Occipital lobe (tissue), 2 donors: ENCODE results near the gene ERGIC1. TPM values are rescaled to one million over a fixed set of nuclear protein-coding genes. Genes with fewer than 3 reads are reported as not detected.

Experiments
- DNase-seq: peaks from one replicate; lab custom pipeline; 2025; lab: John Stamatoyannopoulos, UW
- total RNA-seq: library from RNA; depleted of rRNA; stranded (reverse); fragments of >200 nt; gene quantifications from one replicate; pipeline ENCODE4 v1.2.3, GENCODE V29; 2014

ERGIC1 gene
- total RNA-seq, 1 donor from 2014 or later = 41.5 TPM

DNA sequence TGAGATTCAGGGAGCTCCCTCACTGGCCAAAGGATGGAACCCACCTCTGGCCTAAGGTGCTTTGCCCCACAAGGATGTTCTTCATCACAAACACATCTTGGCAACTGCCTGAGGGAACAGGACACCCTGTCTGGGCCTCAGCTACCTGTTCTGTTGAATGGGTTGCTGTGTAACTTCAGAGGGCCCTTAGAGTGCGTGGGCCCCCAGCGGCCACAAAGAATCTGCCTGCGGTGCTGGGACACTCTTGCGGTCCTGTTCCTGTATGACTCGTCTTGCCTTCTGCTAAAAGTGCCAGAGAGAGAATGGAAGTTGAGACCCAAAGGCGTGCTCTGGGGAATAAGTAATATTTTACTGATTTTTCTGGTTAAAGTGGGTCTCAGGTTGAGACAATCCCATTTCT, 111.1 kb downstream of the ERGIC1 start:
- no peak for DNase-seq

GRCh38 chr5:172946146-172946545, 112.1 kb downstream of the ERGIC1 start:
- no peak for DNase-seq

DNA sequence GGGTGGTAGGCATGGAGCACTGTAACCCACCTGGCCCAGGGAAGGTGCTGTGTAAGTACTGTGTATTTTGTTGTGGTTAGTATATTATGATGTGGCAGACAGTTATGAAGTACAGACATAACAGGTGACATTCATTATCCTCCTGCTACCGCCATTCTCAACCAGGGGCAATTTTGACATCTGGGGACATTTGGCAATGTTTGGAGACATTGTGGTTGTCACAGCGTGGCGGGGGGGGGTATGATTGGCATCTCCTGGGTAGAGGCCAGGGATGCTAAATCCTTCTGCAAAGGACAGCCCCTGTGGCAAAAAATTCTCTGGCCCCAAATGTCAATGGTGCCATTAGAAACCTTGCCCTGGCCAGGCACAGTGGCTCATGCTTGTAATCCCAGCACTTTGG, 115.4 kb downstream of the ERGIC1 start:
- no peak for DNase-seq

GRCh38 chr5:172950176-172950965, 116.3 kb downstream of the ERGIC1 start:
- DNase-seq = no peak

DNA sequence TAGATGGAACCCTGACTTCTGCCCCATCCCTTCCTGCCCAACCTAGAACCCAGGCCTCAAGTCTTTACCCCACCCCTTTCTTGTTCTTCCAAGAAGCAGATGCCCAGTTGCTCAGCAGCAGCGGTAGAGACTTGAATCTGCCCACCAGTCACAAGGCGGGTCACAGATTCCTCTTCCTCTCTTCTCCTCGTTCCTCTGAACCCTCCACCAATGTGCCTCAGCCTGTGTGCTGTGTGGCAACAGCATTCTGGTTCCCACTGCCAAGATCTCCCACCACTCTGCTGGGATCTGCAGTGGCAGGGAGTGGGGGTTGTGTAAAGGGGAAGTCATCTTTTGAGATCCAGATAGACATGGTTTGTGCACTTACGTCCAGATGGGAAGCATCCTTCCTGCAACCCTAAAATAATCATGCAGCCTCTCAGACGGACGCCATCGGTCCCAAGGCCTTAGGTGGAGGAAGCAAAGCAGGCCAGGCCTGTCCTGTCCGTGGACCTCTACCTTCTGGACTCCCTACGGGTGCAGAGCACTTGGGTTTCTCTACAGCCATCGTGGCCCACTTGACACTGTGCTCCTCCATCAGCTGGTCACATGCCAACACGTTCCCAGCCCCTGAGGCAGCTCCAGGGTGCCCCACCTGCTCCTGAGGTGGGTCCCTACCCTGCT, 117.5 kb downstream of the ERGIC1 start:
- DNase-seq = no peak

DNA sequence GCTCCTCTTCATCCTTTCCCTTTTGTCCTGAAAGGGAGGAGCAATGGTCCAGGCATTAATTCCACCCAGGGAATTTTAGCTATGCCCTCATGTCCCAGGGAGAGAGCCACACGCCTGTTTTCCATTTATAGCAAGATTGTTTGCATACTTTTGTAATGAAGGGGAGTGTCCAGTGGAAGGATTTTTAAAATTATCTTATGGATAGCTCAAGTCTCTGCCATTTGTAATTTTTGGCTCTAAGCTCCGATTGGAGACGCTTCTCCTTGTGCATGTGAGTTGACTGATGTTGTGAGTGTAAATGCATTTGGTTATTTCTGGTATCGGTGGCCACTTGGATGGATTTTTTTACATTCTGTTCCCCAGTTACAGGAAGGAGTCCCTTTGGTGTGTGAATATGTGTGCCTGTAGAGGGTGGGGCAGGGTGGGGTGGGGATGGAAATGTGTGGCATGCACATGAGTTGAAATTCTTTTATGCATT, 118.0 kb downstream of the ERGIC1 start:
- no peak for DNase-seq

- no peak for DNase-seq
These were observed 120.0 kb downstream of the ERGIC1 start for GRCh38 chr5:172953776-172954675.

DNA sequence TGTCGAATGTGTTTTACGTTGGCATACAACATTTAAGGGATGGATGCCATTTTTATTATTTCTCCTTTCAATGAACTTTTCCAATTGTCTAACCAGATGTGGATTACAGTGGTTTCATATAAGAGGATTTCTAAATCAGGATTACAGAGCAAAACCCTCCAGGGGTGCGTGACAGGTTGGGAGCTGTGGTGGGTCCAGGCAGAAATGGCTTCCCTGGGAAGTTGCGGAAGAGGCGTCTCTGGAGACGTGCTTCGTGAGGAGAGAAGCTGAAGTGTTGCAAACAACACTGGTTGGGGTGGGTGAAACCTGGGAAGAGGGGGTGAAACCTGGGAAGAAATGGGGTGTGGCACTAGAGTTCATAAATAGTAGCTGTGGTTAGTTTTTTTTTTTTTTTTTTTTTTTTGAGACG, 120.7 kb downstream of the ERGIC1 start:
- no peak for DNase-seq

GRCh38 chr5:172956228-172956627, 122.2 kb downstream of the ERGIC1 start:
- DNase-seq = no peak

- DNase-seq = no peak
These were observed 122.9 kb downstream of the ERGIC1 start for GRCh38 chr5:172956936-172957335.

- DNase-seq = no peak
These were observed 123.4 kb downstream of the ERGIC1 start for GRCh38 chr5:172957458-172957857.

- DNase-seq = no peak
These were observed 124.4 kb downstream of the ERGIC1 start for GRCh38 chr5:172958331-172959046.

DNA sequence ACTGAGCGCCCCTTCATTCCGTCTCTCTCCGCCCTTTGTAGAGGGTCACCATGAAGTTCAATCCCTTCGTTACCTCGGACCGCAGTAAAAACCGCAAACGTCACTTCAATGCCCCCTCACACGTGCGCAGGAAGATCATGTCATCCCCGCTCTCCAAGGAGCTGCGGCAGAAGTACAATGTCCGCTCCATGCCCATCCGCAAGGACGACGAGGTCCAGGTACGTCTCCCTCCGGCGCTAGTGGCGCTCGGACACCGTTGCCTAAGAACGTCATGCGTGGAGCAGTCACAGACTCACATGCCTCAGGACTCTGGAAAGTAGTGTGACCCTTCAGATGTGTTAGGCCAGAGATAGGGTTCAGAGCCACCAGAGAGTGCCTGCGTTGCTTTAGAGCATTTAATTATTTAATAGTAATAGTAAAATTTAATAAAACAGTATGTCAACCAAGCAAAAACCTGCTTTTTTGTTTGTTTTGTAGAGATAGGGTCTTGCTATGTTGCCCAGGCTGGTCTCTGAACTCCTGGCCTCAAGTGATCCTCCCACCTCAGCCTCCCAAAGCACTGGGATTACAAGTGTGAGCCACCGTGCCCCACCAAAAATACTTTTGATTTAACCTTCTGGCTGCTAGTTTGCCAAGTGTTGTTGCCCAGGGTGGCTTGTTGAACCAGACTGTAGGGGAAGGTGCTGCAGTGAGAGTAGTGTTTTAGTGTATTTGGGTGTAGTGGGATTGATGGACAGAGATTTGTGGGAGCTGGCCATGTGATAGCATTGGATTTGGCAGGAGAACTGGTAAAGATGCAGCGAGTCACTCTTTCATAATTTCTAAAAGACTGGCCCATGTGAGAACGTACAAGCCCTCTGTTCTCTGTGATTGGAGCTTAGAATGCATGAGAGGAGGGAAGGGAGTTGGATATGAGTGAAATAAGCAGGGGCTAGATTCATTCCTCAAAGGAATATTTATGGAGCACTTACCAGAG, 126.1 kb downstream of the ERGIC1 start:
- DNase-seq = no peak

GRCh38 chr5:172969921-172970320, 135.9 kb downstream of the ERGIC1 start:
- DNase-seq = no peak

DNA sequence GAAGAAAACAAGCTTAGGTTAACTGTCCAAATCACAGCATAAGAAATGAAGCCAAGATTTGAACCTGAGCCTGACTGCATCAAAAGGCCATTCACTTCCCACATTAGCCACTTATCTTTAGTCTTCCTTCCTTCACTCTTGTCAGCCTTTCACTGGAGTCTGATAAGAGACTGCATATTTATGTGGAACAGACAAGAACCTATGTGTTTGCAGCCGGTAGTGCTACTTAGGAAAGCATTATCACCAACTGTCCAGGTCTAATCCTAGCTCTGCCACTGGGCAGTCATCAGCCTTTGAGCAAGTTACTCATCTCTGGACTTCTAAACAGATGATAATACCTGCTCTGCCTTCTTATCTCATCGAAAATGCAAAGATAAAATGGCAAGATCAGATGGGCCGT, 137.4 kb downstream of the ERGIC1 start:
- no peak for DNase-seq

GRCh38 chr5:172972552-172972951, 138.5 kb downstream of the ERGIC1 start:
- DNase-seq = no peak

DNA sequence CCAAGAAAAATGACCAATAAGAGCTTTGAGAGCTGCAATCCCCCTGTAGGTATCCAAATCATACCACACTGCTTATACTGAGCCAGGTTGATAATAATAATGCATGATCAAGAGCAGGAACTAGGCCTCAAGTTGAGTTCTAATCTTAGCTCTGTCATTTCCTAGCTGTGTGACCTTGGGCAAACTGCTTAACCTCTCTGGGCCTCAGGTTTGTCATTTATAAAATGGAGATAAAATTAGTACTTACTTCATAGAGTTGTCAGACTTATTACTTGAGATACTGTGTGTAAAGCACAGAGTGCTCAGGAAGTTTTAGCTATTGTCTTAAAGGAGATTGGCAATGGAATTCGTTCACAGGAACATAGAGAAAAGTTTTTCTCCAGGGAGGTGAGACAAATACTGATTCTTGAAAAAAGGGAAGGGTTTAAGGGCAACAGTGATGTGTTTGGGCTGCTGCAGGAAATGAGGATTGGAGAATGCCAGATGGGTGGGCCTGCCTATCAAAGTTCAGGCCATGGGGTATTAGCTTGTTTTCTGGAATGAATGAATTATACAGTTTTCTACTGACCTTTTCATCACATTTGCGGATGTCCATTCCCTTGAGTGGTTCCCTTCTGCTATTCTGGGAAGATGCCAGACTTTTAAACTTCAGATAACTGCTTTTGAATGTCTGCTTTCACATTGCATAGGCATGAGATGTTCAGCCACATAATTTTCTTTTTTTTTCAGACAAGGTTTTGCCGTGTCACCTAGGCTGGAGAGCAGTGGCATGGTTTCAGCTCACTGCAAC, 139.3 kb downstream of the ERGIC1 start:
- no peak for DNase-seq

- no peak for DNase-seq
These were observed 139.9 kb downstream of the ERGIC1 start for GRCh38 chr5:172973931-172974330.

DNA sequence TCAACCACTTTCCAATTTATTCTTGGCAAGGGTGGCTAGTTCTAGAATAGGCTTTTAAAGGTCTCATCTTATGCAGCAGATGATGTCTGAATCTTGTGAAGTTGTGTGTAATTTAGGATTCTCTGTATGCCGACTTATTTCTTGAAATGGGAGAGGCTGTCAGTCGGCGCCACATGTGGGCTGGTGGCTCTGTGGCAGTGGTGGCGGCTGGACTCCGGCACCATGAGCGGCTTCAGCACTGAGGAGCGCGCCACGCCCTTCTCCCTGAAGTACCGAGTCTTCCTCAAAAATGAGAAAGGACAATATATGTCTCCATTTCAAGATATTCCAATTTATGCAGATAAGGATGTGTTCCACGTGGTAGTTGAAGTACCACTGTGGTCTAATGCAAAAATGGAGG, 141.2 kb downstream of the ERGIC1 start:
- no peak for DNase-seq
